Renal cortical epithelial cell (primary cell): ENCODE data around the gene SLC4A9. TPM values are rescaled to one million over a fixed set of nuclear protein-coding genes. Genes with fewer than 3 reads are reported as not detected.
"Not testable (repeated sequence)": the region's sequence is repeated elsewhere in the genome, so short reads cannot be mapped to it uniquely, and the experiment has no call there.

ENCODE experiments used
- DNase-seq: peaks from one replicate; pipeline ENCODE4 v3.0.0-alpha.2; 2011; ENCODE audit warnings: low read depth
- total RNA-seq: library from RNA; depleted of rRNA; stranded (reverse); fragments of >200 nt; gene quantifications from 2 replicates; pipeline ENCODE4 v1.2.3, GENCODE V29; 2014

Gene SLC4A9
- total RNA-seq, 1 donor from 2014 or later, result not detected

DNA sequence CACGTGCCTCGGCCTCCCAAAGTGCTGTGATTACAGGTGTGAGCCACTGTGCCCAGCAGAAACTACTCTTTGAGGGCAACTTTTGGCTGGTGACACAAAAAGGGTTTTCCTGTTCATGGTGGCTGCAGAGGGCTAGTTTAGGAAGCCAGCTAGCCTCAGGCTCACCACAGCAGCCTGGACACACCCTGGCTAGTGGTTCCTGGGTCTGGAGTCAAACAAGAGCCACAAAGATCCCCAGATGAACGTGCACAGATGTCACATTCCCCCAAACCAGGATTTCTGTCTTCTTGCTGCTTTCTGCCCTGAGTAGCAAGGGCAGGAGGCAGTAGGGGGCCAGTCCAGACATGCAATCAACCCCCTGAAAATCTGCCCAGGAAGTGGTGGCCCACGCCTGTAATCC, 20.4 kb upstream of the SLC4A9 start:
- no peak for DNase-seq

DNA sequence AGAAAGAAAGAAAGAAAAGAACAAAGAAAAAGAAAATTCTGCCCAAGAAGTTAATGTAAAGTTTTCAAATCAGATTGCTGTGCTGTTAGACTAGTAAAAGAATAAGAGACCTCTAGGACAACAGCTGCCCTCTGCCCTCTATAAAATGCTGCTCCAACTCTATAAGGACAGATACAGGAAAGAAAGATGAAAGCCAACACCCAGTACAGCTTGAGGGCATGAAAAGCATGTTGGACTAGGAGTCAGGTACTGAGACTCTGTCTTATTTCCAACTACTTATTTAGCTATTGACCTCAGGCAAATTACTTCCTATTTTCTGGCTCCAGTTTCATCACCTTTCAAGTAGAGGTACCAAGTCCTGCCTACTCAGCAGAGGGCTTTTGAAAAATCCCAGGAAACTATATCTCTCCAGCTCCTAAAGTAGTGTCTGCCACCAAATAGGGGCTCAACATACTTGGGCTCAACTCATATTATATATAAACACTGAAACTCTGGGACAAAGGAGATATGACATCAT, 19.3 kb upstream of the SLC4A9 start:
- DNase-seq, result no peak

- DNase-seq, result no peak
Observed at GRCh38 chr5:140341591-140341990, 18.4 kb upstream of the SLC4A9 start.

GRCh38 chr5:140342287-140342686, 17.7 kb upstream of the SLC4A9 start:
- no peak for DNase-seq

GRCh38 chr5:140342896-140343295, 17.1 kb upstream of the SLC4A9 start:
- DNase-seq, result no peak

DNA sequence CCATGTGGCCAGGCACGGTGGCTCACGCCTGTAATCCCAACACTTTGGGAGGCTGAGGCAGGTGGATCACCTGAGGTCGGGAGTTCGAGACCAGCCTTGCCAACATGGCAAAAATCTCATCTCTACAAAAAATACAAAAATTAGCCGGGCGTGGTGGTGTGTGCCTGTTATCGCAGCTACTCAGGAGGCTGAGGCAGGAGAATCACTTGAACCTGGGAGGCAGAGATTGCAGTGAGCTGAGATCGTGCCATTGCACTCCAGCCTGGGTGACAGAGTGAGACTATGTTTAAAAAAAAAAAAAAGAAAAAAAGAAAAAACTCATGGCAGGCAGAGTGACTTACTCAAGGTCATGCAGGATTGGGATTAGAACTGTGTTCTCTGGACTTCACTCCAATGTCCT, 16.1 kb upstream of the SLC4A9 start:
- DNase-seq, result not testable (repeated sequence)

- peak; percentile 66 for DNase-seq
Observed at GRCh38 chr5:140344683-140345423, 15.1 kb upstream of the SLC4A9 start.

DNA sequence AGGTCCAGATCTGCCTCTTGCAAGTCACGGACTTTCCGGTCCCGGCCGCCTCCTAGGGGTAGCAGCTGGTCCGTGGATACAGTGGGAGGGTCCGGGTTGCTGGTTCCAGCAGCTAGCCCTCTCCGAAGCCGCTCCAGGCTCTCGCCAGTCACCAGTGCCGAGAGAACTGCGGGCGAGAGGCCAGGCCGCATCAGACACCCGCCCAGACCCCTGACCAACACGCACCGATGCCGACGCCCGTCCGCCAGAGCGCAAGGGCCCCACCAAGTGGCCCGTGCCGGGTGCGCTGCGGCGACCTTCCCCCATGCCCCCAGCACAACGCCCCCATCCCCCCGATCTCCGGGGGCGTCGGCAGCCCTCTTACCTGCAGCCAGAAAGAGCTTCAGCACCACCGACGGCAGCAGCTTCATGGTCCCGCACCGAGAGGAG, 14.1 kb upstream of the SLC4A9 start:
- DNase-seq, result no peak

DNA sequence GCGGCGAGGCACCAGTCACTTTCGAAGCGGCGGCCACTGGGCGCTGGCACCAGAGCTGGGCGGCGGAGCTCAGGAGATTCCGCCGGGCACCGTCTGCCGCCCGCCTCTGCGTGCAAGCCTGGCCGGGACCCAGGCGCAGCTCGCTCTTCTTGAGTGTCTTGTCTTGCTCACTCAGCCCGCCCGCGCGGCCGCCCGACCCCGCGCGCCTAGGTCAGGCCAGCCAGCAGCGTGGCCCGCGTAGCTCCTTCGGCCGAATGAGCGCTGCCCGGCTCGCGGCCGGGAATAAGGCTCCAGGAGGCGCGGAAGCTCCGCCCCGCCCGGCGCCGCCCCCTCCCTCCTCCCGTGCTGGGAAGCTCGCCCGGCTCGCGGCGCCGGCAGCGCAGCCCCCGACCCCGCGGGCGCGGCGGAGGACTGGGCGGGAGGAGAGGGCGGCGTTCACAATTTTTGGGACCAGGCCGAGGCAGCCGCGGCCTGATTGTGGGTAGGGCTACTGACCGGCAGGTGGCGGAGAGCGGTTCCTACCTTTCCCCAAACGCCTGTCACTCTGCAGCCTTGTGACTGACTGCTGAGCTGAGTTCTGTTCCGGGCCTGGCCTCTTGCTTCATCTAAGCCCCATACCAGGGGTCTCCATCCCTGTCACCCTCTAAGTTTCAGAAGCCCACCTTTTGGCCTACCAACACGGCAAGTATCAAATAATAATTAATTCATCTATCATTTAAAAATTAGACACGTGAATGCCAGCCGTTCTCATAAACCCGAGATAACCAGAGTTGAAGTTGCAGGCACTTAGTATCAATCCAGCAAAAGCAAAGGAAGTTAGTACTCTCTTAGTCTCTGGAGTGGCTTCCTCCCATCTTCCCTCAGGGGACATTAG, 13.4 kb upstream of the SLC4A9 start, which contains the start of gene HBEGF:
Gene HBEGF, minus strand, starts transcription at position 256 of the 874 bp plus-strand sequence. CDS start 275 bp downstream, outside the sequence.
- no peak for DNase-seq

GRCh38 chr5:140347360-140347759, 12.6 kb upstream of the SLC4A9 start:
- DNase-seq, result no peak

DNA sequence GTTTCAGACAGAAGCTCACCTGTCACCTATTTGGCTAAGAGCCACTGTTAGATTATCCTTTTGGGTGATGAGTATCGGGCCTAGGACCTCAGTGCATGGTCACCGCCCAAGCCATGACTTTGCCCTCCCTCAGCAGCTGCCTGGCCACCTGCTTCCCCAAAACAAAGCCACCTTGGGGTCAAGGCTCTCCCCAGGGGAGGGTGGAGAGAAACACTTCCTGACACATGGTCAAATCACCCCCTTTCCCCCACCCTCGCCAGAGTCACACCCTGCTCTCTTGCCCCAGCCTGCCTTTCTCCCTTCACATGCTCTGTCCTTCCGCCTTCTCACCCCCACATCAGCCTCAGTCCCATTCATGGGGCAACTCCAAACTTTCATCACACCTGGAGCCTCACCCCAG, 11.9 kb upstream of the SLC4A9 start:
- no peak for DNase-seq

- peak; percentile 55 for DNase-seq
Observed at GRCh38 chr5:140349244-140349643, 10.8 kb upstream of the SLC4A9 start.

- peak; percentile 73 for DNase-seq
Observed at GRCh38 chr5:140351609-140352334, 8.2 kb upstream of the SLC4A9 start.

DNA sequence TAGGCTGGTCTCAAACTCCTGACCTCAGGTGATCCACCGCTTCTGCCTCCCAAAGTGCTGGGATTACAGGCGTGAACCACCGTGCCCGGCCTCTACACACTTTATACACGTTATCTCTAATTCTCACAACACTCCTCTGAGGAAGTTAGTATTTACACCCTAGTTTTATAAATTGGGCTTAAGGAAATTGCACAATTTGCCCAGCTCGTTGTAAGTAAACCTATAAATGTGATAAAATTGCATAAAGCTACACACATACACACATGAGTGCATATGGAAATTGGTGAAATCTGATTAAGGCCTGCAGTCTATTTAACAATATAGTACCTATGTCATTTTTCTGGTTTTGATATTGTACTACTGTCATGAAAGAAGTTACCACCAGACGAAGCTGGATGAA, 4.4 kb upstream of the SLC4A9 start:
- no peak for DNase-seq

- no peak for DNase-seq
Observed at GRCh38 chr5:140356853-140357725, 2.9 kb upstream of the SLC4A9 start.

DNA sequence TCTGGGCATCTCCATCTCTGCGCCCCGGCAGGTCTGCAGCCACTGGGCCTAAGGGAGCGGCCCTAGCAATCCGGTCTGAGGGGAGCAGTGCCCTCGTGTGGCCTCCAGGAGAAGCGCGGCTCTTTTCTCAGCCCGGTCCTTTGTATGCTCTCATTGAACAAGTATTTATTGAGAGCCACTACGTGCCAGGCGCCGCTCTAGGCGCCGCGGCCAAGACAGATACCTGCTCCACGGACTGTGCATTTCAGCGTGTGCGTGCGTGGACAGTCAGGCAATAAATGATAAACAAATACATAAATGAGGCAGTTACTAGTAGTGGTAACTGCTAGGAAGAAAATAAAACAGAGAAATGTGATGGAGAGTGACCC, 2.3 kb upstream of the SLC4A9 start:
- peak; percentile 70 for DNase-seq

- peak; percentile 38 for DNase-seq
Observed at GRCh38 chr5:140358738-140359310, 1.2 kb upstream of the SLC4A9 start.

GRCh38 chr5:140360681-140361479, 886 bp downstream of the SLC4A9 start:
- no peak for DNase-seq

GRCh38 chr5:140361901-140362300, 1.9 kb downstream of the SLC4A9 start:
- no peak for DNase-seq

DNA sequence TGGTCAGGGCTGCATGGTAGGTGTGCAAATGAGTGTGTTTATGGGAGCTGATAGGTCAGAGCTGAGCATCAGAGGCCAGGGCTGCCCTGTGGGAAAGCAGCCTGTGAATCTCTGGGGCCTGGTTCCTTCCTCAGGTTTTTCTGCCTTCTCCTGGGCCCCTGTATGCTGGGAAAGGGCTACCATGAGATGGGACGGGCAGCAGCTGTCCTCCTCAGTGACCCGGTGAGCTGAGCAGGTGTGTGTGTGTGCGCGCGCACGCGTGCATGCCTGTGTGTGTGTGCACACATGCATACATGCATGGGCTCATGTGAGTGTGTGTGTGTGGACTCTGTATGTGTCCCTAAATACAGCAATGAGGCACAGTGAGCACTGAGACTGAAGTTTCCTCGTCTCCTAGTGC, 2.3 kb downstream of the SLC4A9 start:
- no peak for DNase-seq
